ENCODE measurements around the gene MIGA1. TPM values are rescaled to one million over a fixed set of nuclear protein-coding genes. Genes with fewer than 3 reads are reported as not detected.

MIGA1 gene
- total and polyA plus RNA-seq, 2 of the 4 experiments (the other 2 are of a cell fraction): 5.7 to 16.3 TPM

DNA sequence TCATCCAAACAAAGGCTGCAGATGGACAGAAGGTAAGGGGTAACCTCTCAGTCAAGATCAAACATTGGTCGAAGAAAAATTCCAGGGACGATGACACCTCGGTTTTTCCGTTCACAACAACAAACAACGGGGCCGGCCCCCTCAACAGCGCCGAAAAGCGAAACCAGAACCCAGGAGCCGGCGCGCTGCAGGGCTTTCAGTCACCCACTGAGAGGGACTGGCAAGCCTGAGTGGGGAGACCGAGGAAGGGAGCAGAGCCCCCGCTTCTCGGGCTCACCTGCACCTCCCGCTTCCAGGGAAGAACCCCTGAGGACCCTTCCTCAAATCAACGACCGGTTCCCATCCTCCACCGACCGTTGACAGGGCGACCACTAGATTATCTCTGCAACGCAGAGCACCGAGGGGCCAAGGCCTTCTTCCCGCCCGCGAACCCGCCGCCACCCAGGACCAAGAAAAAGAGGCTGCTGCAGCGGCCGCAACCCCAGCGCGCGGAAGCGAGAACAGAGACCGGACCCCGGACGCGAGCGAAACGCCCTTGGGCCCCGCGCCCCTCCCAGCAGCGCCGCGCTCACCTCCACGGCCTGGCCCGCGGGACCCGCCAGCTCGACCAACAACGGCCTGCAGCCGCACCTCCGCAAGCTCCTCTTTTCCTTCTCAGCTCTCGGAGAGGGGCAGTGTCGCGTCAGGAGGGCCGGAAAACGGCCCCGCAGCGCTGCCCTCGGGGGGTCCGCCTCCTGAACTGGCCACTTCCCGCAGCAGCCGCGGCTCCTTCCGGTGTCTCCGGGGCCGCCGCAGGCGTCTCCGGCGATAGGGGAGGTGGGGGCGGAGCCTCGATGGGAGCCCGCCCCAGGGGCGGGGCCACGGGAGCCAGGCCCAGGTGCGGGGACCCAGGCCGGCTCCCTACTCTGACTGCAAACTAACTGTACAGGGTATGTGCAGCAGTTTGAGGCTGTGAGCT is 20.1 kb upstream of the MIGA1 start, which contains the start of gene USP33:
Gene USP33 (minus strand): TSS at position 782 of the 958 bp plus-strand sequence. CDS start 18,155 bp downstream, outside the sequence.
- Histone ChIP-seq H4K8ac (ENCODE audit: low read depth in 2 of 2, low read length in 2 of 2) (peak within 1 kb of the TSS; percentile 4 to 76), H3K4ac (ENCODE audit: low read depth, low read length) (peak within 1 kb of the TSS; percentile 74), H4K91ac (ENCODE audit: insufficient read depth, low read depth, low read length) (peak within 1 kb of the TSS; percentile 70; the same call in 1 of the 2 replicates), H2AFZ (replicated peaks; ENCODE audit: low read length, poor library complexity) (peak within 1 kb of the TSS; percentile 98), H3K27ac (ENCODE audit: insufficient read depth, low read length) (peak within 1 kb of the TSS; percentile 82), H3K27me3 (ENCODE audit: control insufficient read depth, insufficient read depth, low read length) (no peaks in the 10 kb centered on the region), H3K9ac (ENCODE audit: low read depth, low read length) (peak within 1 kb of the TSS; percentile 74), H2AK9ac (replicated peaks; ENCODE audit: low read depth, low read length, poor library complexity) (peak within 1 kb of the TSS; percentile 83), H3K9me1 (ENCODE audit: insufficient read depth, low read length) (peaks cover 5% of the 10 kb centered on the region; the same call in 1 of the 2 replicates), H3K56ac (ENCODE audit: extremely low read depth, insufficient read depth, low read length) (peak within 1 kb of the TSS; percentile 68), H3K36me3 (ENCODE audit: control insufficient read depth, insufficient read depth, low read length) (no peaks in the 10 kb centered on the region), H2AK5ac (ENCODE audit: low read depth, low read length) (peak within 1 kb of the TSS; percentile 37), H2BK120ac (ENCODE audit: low read depth, low read length) (peak within 1 kb of the TSS; percentile 47; the same call in 1 of the 2 replicates), H2BK15ac (ENCODE audit: low read depth, low read length) (no peak within 1 kb of the TSS), H3K4me2 (ENCODE audit: low read depth, low read length) (peak within 1 kb of the TSS; percentile 92), H3K4me3 (ENCODE audit: insufficient read depth, low read depth, low read length) (peak within 1 kb of the TSS; percentile 86), H3K9me3 (ENCODE audit: control insufficient read depth, insufficient read depth, low read length) (no peaks in the 10 kb centered on the region), H2BK20ac (ENCODE audit: low read depth, low read length) (no peak within 1 kb of the TSS), H3K23ac (ENCODE audit: low read depth, low read length) (peak within 1 kb of the TSS; percentile 99), H4K20me1 (ENCODE audit: insufficient read depth, low read length) (peaks cover 32% of the 10 kb centered on the region), H3K4me1 (ENCODE audit: control insufficient read depth, insufficient read depth, low read length) (peaks cover 4% of the 10 kb centered on the region), H3K79me1 (ENCODE audit: low read depth in 1 of 2, low read length in 2 of 2) (peaks cover 3 to 36% of the 10 kb centered on the region in 2 experiments; a peak in 2 of 4 replicates), H3K14ac (replicated peaks; ENCODE audit: low read depth, low read length) (peak within 1 kb of the TSS; percentile 97), H3K18ac (ENCODE audit: low read depth, low read length) (peak within 1 kb of the TSS; percentile 59), H2BK5ac (ENCODE audit: low read depth, low read length, poor library complexity, severe bottlenecking) (peak within 1 kb of the TSS; percentile 83), H4K5ac (ENCODE audit: low read depth, low read length) (peak within 1 kb of the TSS; percentile 38)
- in situ Hi-C loops (cut with MboI; ENCODE audit: low sequenced_read_pairs): no loop called here
- ATAC-seq (ENCODE audit: low read depth): peak; percentile 98
- POLR2A ChIA-PET (ENCODE audit: unreplicated experiment): no interaction called here
- TF ChIP-seq MAFK (IDR thresholded peaks at IDR 0.05; ENCODE audit: low read depth, low read length): no peak
- no peak; the same call in 1 of the 2 replicates for TF ChIP-seq MXI1 (IDR thresholded peaks at IDR 0.05; ENCODE audit: borderline replicate concordance, low read depth, low read length)
- peak; percentile 53; the same call in 1 of the 2 replicates for TF ChIP-seq MAZ (IDR thresholded peaks at IDR 0.05; ENCODE audit: borderline replicate concordance, low read depth, low read length)
- no TSS peak for BruUV-seq (replicated peaks)
- intact Hi-C loops (cut with micrococcal nuclease): loop anchor here (2.0 kb wide), 1 partner anchor 129 kb away; the partner anchor contains the start of gene NEXN
- CTCF ChIA-PET: no interaction called here
- dilution Hi-C loops (cut with HindIII; ENCODE audit: low sequenced_read_pairs, unreplicated experiment): no loop called here
- WGBS, 2 experiments (ENCODE audit: extremely low coverage in 2 of 2, insufficient read length in 1 of 2): 0% methylated on average over 8 of the region's 79 CpGs; no CpG with 5 or more reads in 1 of the 2 experiments
- peak; percentile 66 for DNase-seq

Measured in IMR-90 (cell line).